HEK293T (cell line): ENCODE results near the gene RBM25.

Experiments
- CTCF ChIA-PET: fragments of 350-600 bp; formaldehyde crosslinking; extraction: SDS; loops from one replicate; lab custom pipeline; 2021; ENCODE audit warnings: antibody characterized with exemption, inconsistent platforms; lab: Yijun Ruan, JAX
- POLR2A ChIA-PET: fragments of 350-600 bp; formaldehyde crosslinking; extraction: SDS; loops from one replicate; lab custom pipeline; 2020; ENCODE audit warnings: antibody characterized with exemption, inconsistent platforms; lab: Yijun Ruan, JAX
- DNase-seq: peaks from one replicate; pipeline ENCODE4 v3.0.0; 2012; ENCODE audit warnings: mixed read lengths; ENCODE audit errors: extremely low spot score
- ARNT ChIP-seq: fragments of 450-650 bp; IDR thresholded peaks from 2 replicates; pipeline ENCODE4 v1.6.1; 2017; ENCODE audit warnings: mild to moderate bottlenecking
- BHLHE40 ChIP-seq: fragments of 450-650 bp; IDR thresholded peaks from 2 replicates; pipeline ENCODE4 v1.6.1; 2016; ENCODE audit warnings: mild to moderate bottlenecking, moderate library complexity, borderline replicate concordance
- CTBP1 ChIP-seq: fragments of 450-650 bp; IDR thresholded peaks from 2 replicates; pipeline ENCODE4 v1.6.1; 2016; ENCODE audit warnings: borderline replicate concordance
- ELF4 ChIP-seq: fragments of 450-650 bp; IDR thresholded peaks from 2 replicates; pipeline ENCODE4 v1.6.1; 2017; ENCODE audit warnings: antibody characterized with exemption
- FOXA1 ChIP-seq: fragments of 450-650 bp; IDR thresholded peaks from 2 replicates; pipeline ENCODE4 v1.6.1; 2016; ENCODE audit warnings: mild to moderate bottlenecking
- FOXK2 ChIP-seq: fragments of 450-650 bp; IDR thresholded peaks from 2 replicates; pipeline ENCODE4 v1.6.1; 2016; ENCODE audit warnings: mild to moderate bottlenecking
- FOXM1 ChIP-seq: fragments of 450-650 bp; IDR thresholded peaks from 2 replicates; pipeline ENCODE4 v1.6.1; 2017; ENCODE audit warnings: mild to moderate bottlenecking, borderline replicate concordance
- HDGF ChIP-seq: fragments of 450-650 bp; IDR thresholded peaks from 2 replicates; pipeline ENCODE4 v1.6.1; 2017; ENCODE audit warnings: antibody characterized with exemption, borderline replicate concordance
- L3MBTL2 ChIP-seq: fragments of 450-650 bp; conservative IDR thresholded peaks from 2 replicates; pipeline ENCODE4 v1.6.1; 2016; ENCODE audit warnings: mild to moderate bottlenecking
- LEF1 ChIP-seq: fragments of 450-650 bp; IDR thresholded peaks from 2 replicates; pipeline ENCODE4 v1.6.1; 2017; ENCODE audit warnings: mild to moderate bottlenecking, borderline replicate concordance
- NFRKB ChIP-seq: fragments of 450-650 bp; IDR thresholded peaks from 2 replicates; pipeline ENCODE4 v1.6.1; 2016; ENCODE audit warnings: mild to moderate bottlenecking, moderate library complexity
- SP1 ChIP-seq: fragments of 450-650 bp; IDR thresholded peaks from 2 replicates; pipeline ENCODE4 v1.6.1; 2017
- SUZ12 ChIP-seq: fragments of 450-650 bp; IDR thresholded peaks from 2 replicates; pipeline ENCODE4 v1.6.1; 2016; ENCODE audit warnings: mild to moderate bottlenecking
- TARDBP ChIP-seq: fragments of 450-650 bp; IDR thresholded peaks from 2 replicates; pipeline ENCODE4 v1.6.1; 2016
- ZNF384 ChIP-seq: fragments of 450-650 bp; IDR thresholded peaks from 2 replicates; pipeline ENCODE4 v1.6.1; 2016
- TF ChIP-seq, protein P1 (sequence below): fragments of 450-650 bp; IDR thresholded peaks from 2 replicates; pipeline ENCODE4 v1.6.1; 2016

The RBM25 gene

GRCh38 chr14:73136387-73137225 is 78.3 kb downstream of the RBM25 start, which contains the start of gene PSEN1:
PSEN1 (plus strand) TSS chr14:73136507; CDS start chr14:73148020, 11,513 bp downstream.
- TF ChIP-seq TARDBP (no peak), SP1 (no peak), L3MBTL2 (peak; percentile 67), FOXA1 (no peak), FOXM1 (no peak), NFRKB (no peak), ARNT (no peak)
- TF ChIP-seq, protein P1, sequence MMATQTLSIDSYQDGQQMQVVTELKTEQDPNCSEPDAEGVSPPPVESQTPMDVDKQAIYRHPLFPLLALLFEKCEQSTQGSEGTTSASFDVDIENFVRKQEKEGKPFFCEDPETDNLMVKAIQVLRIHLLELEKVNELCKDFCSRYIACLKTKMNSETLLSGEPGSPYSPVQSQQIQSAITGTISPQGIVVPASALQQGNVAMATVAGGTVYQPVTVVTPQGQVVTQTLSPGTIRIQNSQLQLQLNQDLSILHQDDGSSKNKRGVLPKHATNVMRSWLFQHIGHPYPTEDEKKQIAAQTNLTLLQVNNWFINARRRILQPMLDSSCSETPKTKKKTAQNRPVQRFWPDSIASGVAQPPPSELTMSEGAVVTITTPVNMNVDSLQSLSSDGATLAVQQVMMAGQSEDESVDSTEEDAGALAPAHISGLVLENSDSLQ: no peak
- peak; percentile 98 for DNase-seq
- POLR2A ChIA-PET: interaction anchor here (0.8 to 2.7 kb wide), 8 partner anchors 12 to 340 kb away, joined by 3 to 33 read pairs (median 4); partner anchors contain the start of genes DCAF4 and RBM25
- CTCF ChIA-PET: no interaction called here

DNA sequence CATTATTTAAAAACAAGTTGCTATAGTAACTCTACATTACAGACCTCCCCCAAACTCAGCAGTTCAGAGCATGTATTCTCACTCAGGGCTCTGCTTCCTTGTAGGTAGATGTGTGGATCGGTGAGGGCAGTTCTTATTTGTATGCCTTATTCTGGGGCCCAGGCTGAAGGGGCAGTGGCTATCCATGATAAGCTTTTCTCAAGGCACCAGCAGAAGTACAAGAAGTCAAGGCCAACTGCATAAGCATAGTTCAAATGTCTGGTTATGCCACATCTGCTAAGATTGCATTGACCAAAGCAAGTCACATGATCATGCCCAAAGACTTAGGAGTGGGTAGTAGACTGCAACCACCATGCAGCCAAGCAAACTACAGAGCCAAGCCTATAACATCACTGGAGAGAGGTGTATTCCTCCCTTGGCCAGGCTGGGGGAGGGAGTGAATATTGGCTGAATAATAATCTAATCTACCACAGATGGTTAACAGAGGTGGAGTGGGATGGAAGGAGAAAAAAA is 82.5 kb downstream of the RBM25 start:
- TF ChIP-seq ARNT (no peak), SP1 (no peak), NFRKB (no peak), CTBP1 (no peak), TARDBP (no peak), FOXK2 (no peak), BHLHE40 (no peak), HDGF (no peak), ZNF384 (no peak)
- TF ChIP-seq, protein P1: no peak
- POLR2A ChIA-PET: no interaction called here
- CTCF ChIA-PET: no interaction called here
- no peak for DNase-seq

DNA sequence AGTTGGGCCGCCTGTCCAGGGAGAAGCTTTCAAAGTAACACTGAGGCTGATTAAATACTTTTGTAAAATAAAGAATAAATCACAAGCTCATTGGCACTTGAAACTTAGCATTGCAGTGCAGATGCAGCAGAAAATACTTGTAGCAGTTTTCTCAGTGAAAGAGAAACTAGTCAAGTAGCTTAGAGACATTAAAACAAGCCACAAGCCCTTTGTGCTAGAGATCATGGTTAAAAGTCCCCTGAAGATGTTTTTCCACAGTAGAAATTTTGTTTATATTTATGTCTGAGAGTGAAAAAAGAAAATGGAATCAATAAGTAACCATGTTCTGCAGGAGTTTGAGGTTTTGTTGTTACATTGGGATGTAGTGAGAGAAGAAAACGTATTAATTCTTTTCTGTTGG is 83.9 kb downstream of the RBM25 start:
- POLR2A ChIA-PET: interaction anchor here (2.0 kb wide), 1 partner anchor 84 kb away, joined by 7 read pairs; the partner anchor contains the start of gene RBM25
- CTCF ChIA-PET: interaction anchor here (0.6 kb wide), 1 partner anchor 311 kb away, joined by 4 read pairs; no protein-coding TSS in a partner anchor
- no peak for TF ChIP-seq ZNF384
- TF ChIP-seq FOXA1: no peak
- no peak for TF ChIP-seq ARNT
- TF ChIP-seq FOXK2: no peak
- TF ChIP-seq SUZ12: no peak
- no peak for TF ChIP-seq SP1
- no peak for TF ChIP-seq TARDBP
- no peak for TF ChIP-seq BHLHE40
- no peak for TF ChIP-seq FOXM1
- no peak for TF ChIP-seq ELF4
- TF ChIP-seq, protein P1: no peak
- no peak for TF ChIP-seq CTBP1
- TF ChIP-seq NFRKB: no peak
- TF ChIP-seq LEF1: no peak
- no peak for TF ChIP-seq L3MBTL2
- TF ChIP-seq HDGF: no peak
- DNase-seq: no peak

DNA sequence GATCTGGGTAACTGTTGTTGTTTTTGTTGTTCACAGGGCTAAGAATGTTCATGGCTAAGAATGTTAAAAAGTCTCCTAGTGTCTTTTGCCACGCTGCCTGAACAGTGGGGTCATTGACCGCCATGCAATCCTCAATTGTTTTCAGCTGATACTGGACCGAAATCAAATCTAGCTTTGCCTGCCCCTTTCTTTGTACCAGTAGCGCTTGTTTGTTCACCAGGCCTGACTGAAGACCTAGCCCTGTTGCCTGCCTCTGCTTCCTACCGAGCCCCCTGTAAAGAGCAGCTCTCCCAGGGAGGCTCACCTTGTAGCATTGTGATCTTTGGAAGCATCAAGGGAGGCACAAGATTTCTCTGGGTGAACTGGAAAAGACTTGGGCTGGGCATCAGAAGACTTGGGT is 84.7 kb downstream of the RBM25 start:
- no peak for TF ChIP-seq CTBP1
- no peak for TF ChIP-seq LEF1
- no peak for TF ChIP-seq BHLHE40
- no peak for TF ChIP-seq FOXA1
- no peak for TF ChIP-seq L3MBTL2
- no peak for TF ChIP-seq SP1
- TF ChIP-seq ZNF384: no peak
- TF ChIP-seq ELF4: no peak
- no peak for TF ChIP-seq SUZ12
- TF ChIP-seq HDGF: no peak
- no peak for TF ChIP-seq ARNT
- no peak for TF ChIP-seq FOXK2
- TF ChIP-seq, protein P1: no peak
- TF ChIP-seq FOXM1: no peak
- TF ChIP-seq TARDBP: no peak
- ChIA-PET POLR2A (interaction anchor here (2.0 kb wide), 1 partner anchor 85 kb away, joined by 7 read pairs; the partner anchor contains the start of gene RBM25), CTCF (interaction anchor here (0.8 kb wide), 1 partner anchor 304 kb away, joined by 3 read pairs; no protein-coding TSS in a partner anchor)
- DNase-seq: no peak

GRCh38 chr14:73143617-73144016 is 85.3 kb downstream of the RBM25 start:
- POLR2A ChIA-PET: interaction anchor here (2.0 kb wide), 1 partner anchor 85 kb away, joined by 7 read pairs; the partner anchor contains the start of gene RBM25
- no peak for DNase-seq
- CTCF ChIA-PET: interaction anchor here (0.8 kb wide), 1 partner anchor 303 kb away, joined by 3 read pairs; no protein-coding TSS in a partner anchor
- TF ChIP-seq BHLHE40: no peak
- TF ChIP-seq SUZ12: no peak
- no peak for TF ChIP-seq SP1
- no peak for TF ChIP-seq FOXA1
- no peak for TF ChIP-seq ELF4
- TF ChIP-seq, protein P1: no peak
- TF ChIP-seq TARDBP: no peak
- TF ChIP-seq LEF1: no peak
